ENCODE measurements around the gene XKR3. TPM values are rescaled to one million over a fixed set of nuclear protein-coding genes. Genes with fewer than 3 reads are reported as not detected.
"Not testable (repeated sequence)": the region's sequence is repeated elsewhere in the genome, so short reads cannot be mapped to it uniquely, and the experiment has no call there.

The XKR3 gene
- not detected for polyA plus RNA-seq (2013, experiment 1 of 2; ENCODE audit: insufficient read length)
- polyA plus RNA-seq (2013, experiment 2 of 2; ENCODE audit: insufficient read length): not detected

- DNase-seq: no peak
Measured at GRCh38 chr22:16824716-16825687, at the start of gene XKR3. TSS of gene XKR3 (minus strand) at chr22:16825411. CDS start at chr22:16808073, 17,338 bp downstream.

DNA sequence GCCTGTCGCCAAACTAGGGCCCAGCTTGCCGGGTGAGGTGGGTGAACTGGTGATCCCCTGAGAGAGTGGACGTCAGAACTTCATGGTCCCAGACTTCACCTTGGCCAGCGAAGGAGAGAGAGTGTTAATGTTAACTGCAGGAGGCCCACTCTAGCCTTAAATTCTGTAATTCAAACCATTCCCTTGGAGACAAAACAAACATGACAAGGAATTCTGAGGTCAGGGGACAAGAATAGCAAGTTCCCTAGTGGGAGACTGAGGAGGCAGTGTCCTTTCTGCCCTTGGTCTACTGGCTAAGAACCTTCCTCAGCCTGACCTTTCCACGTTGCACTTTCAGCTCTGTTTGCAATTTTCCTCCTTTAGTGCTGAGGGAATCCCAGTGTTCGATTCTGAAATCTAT, 44.4 kb upstream of the XKR3 start:
- DNase-seq: not testable (repeated sequence)

DNA sequence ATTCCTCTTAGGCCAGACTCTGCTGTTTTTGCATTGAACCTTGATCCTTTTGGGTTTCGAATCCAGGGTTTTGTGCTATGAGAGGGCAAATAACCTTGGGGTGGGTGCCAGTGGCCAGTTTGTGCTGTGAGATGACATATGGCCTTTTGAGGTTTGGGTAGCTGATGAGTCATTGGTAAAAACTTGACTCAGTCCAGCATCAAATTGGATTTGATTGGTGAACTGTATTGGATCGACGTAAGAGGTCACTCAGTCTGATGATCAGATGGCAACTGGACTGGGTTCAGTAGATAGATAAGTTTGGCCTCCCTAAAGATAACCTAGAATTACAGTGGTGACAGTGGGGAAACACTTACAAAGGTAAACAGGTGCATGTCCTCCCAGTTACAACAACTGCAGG, 41.0 kb upstream of the XKR3 start:
- DNase-seq: no peak

DNA sequence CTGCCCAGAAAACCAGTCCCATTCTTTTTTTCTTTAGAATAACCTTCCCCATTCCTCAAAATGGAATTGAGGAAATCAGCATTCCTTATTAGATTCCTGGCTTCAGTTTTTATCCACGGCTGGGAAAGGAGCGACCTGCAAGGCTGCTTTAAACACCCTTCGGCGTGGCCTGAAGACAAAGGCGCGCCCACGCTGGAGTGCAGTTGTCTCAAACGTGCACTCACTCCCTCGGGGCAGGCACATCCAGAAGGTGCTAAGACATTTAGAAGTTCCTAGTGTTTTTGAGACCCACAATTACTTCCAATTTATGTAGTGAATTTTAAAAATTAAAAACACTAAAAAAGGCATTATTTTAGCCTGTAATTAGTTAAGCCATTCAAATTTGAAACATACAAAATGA, 31.6 kb upstream of the XKR3 start:
- DNase-seq: not testable (repeated sequence)

DNA sequence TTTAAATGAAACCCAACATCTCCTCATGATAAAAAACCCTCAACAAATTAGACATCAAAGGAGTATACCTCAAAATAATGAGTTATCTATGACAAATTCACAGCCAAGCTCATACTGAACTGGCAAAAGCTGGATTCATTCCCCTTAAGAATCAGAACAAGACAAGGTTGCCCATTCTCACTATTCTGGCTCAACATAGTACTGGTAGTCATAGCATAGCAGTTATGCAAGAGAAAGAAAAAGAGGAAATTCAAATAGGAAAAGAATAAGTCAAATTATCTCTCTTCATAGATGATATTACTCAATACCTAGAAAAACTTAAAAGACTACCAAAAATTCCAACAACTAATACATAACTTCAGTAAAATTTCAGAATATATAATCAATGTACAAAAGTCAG, 29.4 kb upstream of the XKR3 start:
- DNase-seq: no peak

GRCh38 chr22:16851268-16851996, 26.2 kb upstream of the XKR3 start:
- DNase-seq: not testable (repeated sequence)

- DNase-seq: no peak
Measured at GRCh38 chr22:16847271-16847670, 22.1 kb upstream of the XKR3 start.

DNA sequence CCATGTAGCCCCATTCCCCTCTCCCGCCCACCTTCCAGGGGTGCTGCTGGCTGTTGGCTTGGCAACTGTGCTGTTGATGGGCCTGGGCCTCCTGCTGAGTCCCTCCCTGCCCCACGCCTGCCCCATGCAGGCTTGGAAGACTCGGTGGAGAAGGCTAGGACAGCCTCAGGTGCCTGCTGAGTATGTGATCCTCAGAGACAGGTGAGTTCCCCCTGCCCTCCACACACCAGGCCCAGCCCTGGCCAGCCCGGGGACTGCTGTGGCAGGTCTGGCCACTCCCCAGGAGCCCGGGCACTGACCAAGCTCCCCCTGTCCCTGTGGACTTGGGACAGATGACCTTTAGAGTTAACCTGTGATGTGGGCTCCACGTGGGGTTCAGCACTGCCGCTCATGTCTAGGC, 20.7 kb upstream of the XKR3 start:
- no peak for DNase-seq

GRCh38 chr22:16845465-16845864, 20.3 kb upstream of the XKR3 start:
- DNase-seq: no peak

DNA sequence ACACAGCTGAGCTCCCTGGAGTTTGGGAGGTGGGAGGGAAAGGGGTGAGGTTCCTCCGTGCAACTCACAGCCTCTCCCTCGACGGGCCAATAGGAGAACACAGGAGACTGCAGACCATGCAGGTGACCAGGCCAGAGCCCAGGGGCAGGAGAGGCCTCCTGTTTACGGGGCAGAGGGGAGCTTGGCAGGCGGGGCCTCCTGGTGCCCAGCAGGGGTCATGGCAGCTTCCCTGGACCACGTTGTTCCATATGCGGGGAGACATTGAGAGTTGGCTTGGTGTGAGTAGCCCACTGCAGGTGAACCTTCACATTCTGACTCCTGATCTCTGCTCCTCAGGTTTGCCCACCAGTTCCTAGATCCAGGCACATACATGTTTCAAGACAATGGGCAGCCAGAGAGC, 19.3 kb upstream of the XKR3 start:
- DNase-seq: no peak

GRCh38 chr22:16838073-16838472, 12.9 kb upstream of the XKR3 start:
- no peak for DNase-seq

DNA sequence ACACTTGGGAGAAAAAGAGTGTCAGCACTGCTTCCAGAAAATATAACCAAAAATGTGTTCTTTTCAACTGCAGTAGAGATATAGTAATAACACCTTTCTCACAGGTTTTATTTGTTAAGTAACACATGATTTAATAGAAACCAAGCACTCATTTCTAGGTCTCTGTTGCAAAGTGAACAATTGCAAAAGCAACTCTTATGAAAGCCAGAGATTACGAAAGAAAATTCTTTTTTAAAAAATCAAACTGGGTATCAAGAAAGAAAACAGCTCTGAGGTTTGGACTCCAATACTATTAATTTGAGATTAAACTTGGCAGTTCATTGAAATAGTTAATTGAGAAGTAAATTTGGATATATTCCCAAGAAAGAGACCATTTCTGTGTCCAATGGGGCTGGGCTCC, 9.8 kb upstream of the XKR3 start:
- no peak for DNase-seq

DNA sequence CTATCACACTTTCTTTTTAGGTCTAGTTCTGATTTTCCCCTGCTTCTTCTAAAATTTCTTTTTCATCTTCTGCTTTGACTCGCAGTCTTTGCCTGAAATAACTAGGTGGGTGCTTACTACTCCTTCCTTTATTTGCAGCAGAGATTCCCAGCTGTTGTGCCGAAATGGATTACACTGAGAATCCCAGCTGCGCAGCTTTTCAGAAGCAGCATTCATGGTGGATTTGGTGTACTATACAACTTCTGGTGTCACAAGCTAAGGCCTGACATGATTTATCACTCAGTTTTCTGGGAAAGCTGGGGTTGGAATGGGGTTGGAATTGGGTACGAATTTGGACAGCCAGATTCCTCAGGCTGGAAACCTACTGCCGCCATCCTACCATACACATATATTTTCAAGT, 6.0 kb upstream of the XKR3 start:
- DNase-seq: no peak

DNA sequence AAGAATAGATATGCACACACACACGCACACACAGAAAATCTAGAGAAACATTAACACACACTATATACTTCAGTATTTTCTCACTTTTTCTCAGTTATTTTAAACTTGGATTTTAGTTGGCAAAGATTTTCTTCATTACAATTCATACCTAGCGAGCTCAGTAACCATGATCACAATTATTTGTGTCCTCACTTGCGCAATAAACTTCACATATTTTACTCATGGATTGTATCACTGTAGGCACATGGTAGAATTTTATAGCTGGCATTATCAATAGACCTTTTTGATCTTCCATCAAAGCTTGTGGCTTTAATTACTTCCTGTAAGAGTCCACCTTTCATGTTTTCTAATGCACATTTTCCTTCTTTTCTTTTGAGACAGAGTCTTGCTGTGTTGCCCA, 4.8 kb upstream of the XKR3 start:
- DNase-seq: no peak

DNA sequence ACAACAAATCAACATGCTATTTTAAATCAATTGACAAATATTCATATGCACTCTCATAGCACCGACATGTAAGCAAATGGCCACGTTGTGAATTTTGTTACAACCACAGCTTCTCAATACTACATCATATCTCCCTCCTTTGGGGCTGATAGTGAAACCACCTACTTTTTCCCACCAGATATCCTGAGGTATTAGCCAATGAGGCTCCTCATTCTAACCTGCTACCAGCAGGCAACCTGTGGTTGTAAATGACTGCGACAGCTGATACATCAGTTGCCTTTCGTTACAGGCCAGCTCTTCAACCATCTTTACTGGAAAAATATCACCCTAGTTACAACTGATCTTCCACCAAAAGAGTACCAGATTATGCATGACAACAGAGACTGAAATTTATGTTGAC, 3.7 kb upstream of the XKR3 start:
- no peak for DNase-seq

DNA sequence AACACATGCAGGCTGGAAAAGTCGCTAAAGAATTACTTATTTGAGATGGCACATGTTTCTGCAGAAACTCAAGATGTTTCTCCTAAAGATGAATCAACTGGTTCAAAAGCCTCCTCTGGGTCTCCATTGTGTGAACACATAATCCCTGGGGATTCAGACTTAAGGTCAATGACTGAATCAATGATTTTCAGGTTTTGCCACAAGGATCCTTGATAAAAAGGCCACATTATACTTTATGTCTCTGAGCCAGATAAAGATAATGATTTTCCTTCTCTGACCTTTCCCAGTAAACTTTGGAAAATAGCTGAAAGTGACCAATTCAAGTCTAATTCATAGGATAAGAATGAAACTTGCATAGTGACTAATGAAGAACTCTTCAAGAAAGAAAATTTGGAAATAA, 2.3 kb upstream of the XKR3 start:
- DNase-seq: no peak

DNA sequence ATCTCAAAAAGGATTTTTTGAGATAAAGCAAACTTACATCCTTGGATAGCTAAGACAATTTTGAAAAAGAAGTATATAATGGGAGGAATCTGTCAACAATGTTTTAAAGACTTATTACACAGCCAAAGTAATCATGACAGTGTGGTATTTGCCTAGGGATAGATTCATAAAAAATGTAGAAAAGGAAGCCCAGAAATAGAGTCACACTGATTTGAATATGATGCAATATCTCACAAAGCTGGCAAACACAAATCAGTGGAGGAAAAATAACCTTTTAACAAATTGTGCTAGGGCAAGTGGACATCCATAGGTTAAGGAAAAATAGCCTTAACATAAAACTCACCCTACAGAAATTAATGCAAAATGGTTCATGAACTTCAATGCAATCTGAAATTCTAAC, 6.0 kb downstream of the XKR3 start:
- DNase-seq: no peak

DNA sequence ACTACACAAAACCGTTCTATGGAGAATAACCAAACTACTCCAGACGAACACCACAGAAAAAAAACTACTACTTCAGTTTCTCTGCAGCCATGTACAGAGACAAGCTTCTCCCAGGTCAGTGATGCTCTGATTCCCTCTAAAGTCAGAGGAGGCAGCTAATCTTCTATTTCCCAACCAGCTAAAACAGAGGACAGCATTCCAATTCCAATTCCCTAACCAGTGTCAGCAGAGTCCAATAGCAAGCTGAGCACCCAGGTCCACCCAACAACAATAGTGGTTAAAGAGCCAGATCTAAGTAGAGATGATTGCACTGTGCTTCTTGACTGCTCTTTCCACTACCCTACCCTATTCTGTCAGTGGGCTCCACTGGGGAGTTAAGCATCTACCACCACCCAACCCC, 6.7 kb downstream of the XKR3 start:
- DNase-seq: no peak

- DNase-seq: no peak
Measured at GRCh38 chr22:16815073-16815472, 10.1 kb downstream of the XKR3 start.

- no peak for DNase-seq
Measured at GRCh38 chr22:16810188-16810802, 14.9 kb downstream of the XKR3 start.

GRCh38 chr22:16808744-16809143, 16.5 kb downstream of the XKR3 start:
- no peak for DNase-seq

- no peak for DNase-seq
Measured at GRCh38 chr22:16807109-16807508, 18.1 kb downstream of the XKR3 start.

GRCh38 chr22:16806401-16806800, 18.8 kb downstream of the XKR3 start:
- no peak for DNase-seq
